Kidney capillary endothelial cell (primary cell): ENCODE measurements around the gene CD163L1.

Source experiments
- DNase-seq: peaks from one replicate; pipeline ENCODE4 v3.0.0-alpha.2; 2018; ENCODE audit warnings: low spot score

CD163L1 gene

GRCh38 chr12:7322599-7322998 lies 121.4 kb downstream of the CD163L1 start:
- DNase-seq, result no peak

DNA sequence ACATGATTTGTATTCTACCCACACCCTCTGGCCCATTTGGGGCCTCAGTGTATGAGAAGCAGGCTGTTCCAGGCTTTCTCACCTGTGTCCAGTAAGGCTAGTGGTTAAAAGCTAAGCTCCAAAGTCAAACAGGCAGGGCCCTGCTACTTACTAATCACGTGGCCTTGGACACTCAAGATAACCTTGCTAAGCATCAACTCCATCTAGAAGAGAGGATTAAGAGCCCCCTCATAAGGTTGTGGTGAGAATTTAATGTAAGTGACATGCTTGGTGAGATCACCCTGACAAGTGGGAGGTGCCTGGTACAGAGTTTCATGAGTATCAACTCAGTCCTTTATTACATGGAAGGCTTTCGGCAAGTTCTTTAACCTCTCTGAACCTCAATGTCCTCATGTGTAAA lies 122.3 kb downstream of the CD163L1 start:
- DNase-seq, result no peak

DNA sequence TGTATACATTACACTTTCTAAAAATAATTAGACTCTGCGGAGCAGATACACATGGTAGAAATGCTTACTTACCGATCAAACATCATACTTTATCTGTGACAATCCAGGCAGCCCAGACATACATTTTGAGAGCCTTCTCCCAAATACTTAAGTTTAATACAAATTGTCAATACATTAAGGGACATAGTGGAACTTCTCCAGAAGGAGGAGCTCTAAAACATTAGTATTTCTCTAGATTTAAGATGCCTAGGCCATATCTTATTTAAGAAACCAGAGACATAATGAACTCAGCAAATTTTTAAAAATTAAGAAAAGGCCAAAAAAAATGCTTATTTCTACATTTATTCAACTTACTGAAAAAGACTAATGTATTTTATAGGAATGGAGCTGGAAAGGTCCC lies 124.0 kb downstream of the CD163L1 start:
- no peak for DNase-seq

DNA sequence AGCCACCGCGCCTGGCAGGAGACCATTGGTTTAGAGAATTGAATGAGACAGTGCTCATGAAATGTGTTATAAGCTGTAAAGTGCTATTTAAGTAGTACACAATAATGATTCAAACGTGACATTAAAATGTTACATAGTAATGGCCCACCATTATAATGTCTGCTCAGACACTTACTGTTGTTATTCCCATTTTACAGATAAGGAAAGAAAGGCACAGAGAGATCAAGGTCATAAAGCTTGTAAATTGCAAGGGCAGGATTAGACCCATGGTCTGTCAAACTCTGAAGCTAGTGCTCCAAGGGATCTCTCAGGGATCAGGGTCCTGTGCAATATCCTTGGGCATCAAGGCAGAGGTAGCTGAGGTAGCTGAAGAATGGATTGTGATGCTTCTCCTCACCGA lies 133.9 kb downstream of the CD163L1 start:
- DNase-seq, result no peak
